Lower leg skin (tissue), 4 donors: Measurements from ENCODE around the gene TOX2. TPM values are rescaled to one million over a fixed set of nuclear protein-coding genes. Genes with fewer than 3 reads are reported as not detected.

Experiments used
- DNase-seq, 2 donors: peaks; one replicate each; pipeline ENCODE4 v3.0.0-alpha.2; 2019; ENCODE audit warnings: low spot score in 2 of 2
- H3K4me3 ChIP-seq: fragments of 200-600 bp; sonication (generic); 2 replicates; pipeline ENCODE4 v1.5.1; 2017; ENCODE audit warnings: mild to moderate bottlenecking, low read depth; ENCODE audit not compliant: poor library complexity, severe bottlenecking
- CTCF ChIP-seq, 3 donors: fragments of 450-650 bp; IDR thresholded peaks; one replicate each; pipeline ENCODE4 v1.5.1; 2016; ENCODE audit warnings: antibody characterized with exemption in 3 of 3, mild to moderate bottlenecking in 3 of 3, moderate library complexity in 2 of 3
- POLR2A ChIP-seq, 2 donors: fragments of 450-650 bp; IDR thresholded peaks; one replicate each; pipeline ENCODE4 v1.6.1; 2016 to 2017; ENCODE audit warnings: antibody characterized with exemption in 2 of 2, mild to moderate bottlenecking in 1 of 2, moderate library complexity in 1 of 2
- WGBS, 2 donors: methylation state at CpG; one replicate each; pipeline ENCODE4 v1.1.5; 2018; 5-methylcytosine and 5-hydroxymethylcytosine counted together
- intact Hi-C: fragments of 100-400 bp; cut with DNase I; formaldehyde crosslinking; loops from one replicate; pipeline ENCODE4 v1.15.0; 2023; ENCODE audit warnings: low total_unique reads
- total RNA-seq, 4 donors: library from RNA; depleted of rRNA; stranded (reverse); fragments of >200 nt; gene quantifications; one replicate each; pipeline ENCODE4 v1.1.0, GENCODE V29; 2016

Gene TOX2
- total RNA-seq, 4 donors from 2014 or later = 1.8 to 5.2 (median 1.9) TPM

GRCh38 chr20:43946206-43946491, 31.5 kb downstream of the TOX2 start:
- DNase-seq = no peak
- intact Hi-C loops = no loop called here
- TF ChIP-seq POLR2A (IDR thresholded peaks at IDR 0.05) (no peak), CTCF (IDR thresholded peaks at IDR 0.05) (no peak)
- 80 to 90% methylated on average over 2 of the region's 2 CpGs for WGBS, 2 donors
- no peak overlapping the region for H3K4me3 ChIP-seq

- DNase-seq = no peak
- intact Hi-C loops = no loop called here
- TF ChIP-seq CTCF (IDR thresholded peaks at IDR 0.05) (no peak), POLR2A (IDR thresholded peaks at IDR 0.05) (no peak)
- H3K4me3 ChIP-seq = no peak overlapping the region
- 71 to 72% methylated on average over 9 of the region's 9 CpGs for WGBS, 2 donors
These were observed 32.1 kb downstream of the TOX2 start for GRCh38 chr20:43946659-43947315.

GRCh38 chr20:43947316-43947710, 32.7 kb downstream of the TOX2 start:
- WGBS, 2 donors = 62 to 74% methylated on average over 6 of the region's 6 CpGs
- DNase-seq = no peak
- intact Hi-C loops = no loop called here
- no peak overlapping the region for H3K4me3 ChIP-seq
- TF ChIP-seq CTCF (IDR thresholded peaks at IDR 0.05) (no peak), POLR2A (IDR thresholded peaks at IDR 0.05) (no peak)

- no peak for DNase-seq
- TF ChIP-seq POLR2A (IDR thresholded peaks at IDR 0.05) (no peak), CTCF (IDR thresholded peaks at IDR 0.05) (no peak)
- no peak overlapping the region for H3K4me3 ChIP-seq
- intact Hi-C loops = no loop called here
- 82 to 90% methylated on average over 7 to 8 of the region's 8 CpGs for WGBS, 2 donors
These were observed 33.8 kb downstream of the TOX2 start for GRCh38 chr20:43948455-43948854.

GRCh38 chr20:43949248-43949647, 34.6 kb downstream of the TOX2 start:
- intact Hi-C loops = no loop called here
- no peak for TF ChIP-seq POLR2A (IDR thresholded peaks at IDR 0.05)
- no peak for TF ChIP-seq CTCF (IDR thresholded peaks at IDR 0.05)
- DNase-seq = no peak
- H3K4me3 ChIP-seq = no peak overlapping the region
- WGBS, 2 donors = 89 to 92% methylated on average over 6 of the region's 6 CpGs
